SK-N-SH (cell line): ENCODE measurements around the gene ZDHHC11. TPM values are rescaled to one million over a fixed set of nuclear protein-coding genes. Genes with fewer than 3 reads are reported as not detected.
"Not testable (repeated sequence)": the region's sequence is repeated elsewhere in the genome, so short reads cannot be mapped to it uniquely, and the experiment has no call there.

Source experiments
- CTCF ChIA-PET: fragments of 300-600, 350-600 bp; formaldehyde crosslinking; extraction: SDS; loops from one replicate; lab custom pipeline; 2021; lab: Yijun Ruan, JAX
- POLR2A ChIA-PET: fragments of 350-600 bp; sonication (Branson Sonifier 250); formaldehyde crosslinking; extraction: SDS; loops from one replicate; lab custom pipeline; 2020; ENCODE audit warnings: antibody characterized with exemption, inconsistent platforms; lab: Yijun Ruan, JAX
- DNase-seq: peaks from one replicate; pipeline ENCODE4 v3.0.0; 2012
- H2AFZ ChIP-seq: fragments of 200-600 bp; sonication (generic); 2 replicates; pipeline ENCODE4 v1.8.1; 2016; ENCODE audit warnings: antibody characterized with exemption, mild to moderate bottlenecking, low read depth
- H3F3A ChIP-seq: fragments of 200-600 bp; sonication (generic); replicated peaks from 2 replicates; pipeline ENCODE3; 2016; ENCODE audit warnings: antibody characterized with exemption, mild to moderate bottlenecking; ENCODE audit not compliant: insufficient read depth
- H3K27ac ChIP-seq, 2 experiments: fragments of 200-500 bp in 1 of 2; fragments of 200-600 bp in 1 of 2; sonication (Bioruptor generic) in 1 of 2; sonication (generic), shearing (Covaris generic) in 1 of 2; 2 replicates each; pipeline versions ENCODE4 v1.5.1 to v1.6.1; 2014 to 2016; ENCODE audit warnings: low read depth in 2 of 2, inconsistent platforms in 1 of 2, low read length in 1 of 2, mild to moderate bottlenecking in 1 of 2, mixed read lengths in 1 of 2
- H3K27me3 ChIP-seq: fragments of 200-600 bp; sonication (generic), shearing (Covaris generic); 2 replicates; pipeline ENCODE4 v1.6.1; 2016; ENCODE audit warnings: mixed run types; ENCODE audit not compliant: insufficient read depth
- H3K36me3 ChIP-seq, 2 experiments: fragments of 200-500 bp in 1 of 2; fragments of 200-600 bp in 1 of 2; sonication (Bioruptor generic) in 1 of 2; sonication (generic) in 1 of 2; replicated peaks in 1 of 2; 2 replicates each; pipeline versions ENCODE3 to v1.5.1; 2014 to 2016; ENCODE audit warnings: low read length in 1 of 2, mild to moderate bottlenecking in 1 of 2; ENCODE audit not compliant: insufficient read depth in 2 of 2, control insufficient read depth in 1 of 2
- H3K4me1 ChIP-seq, 2 experiments: fragments of 200-500 bp in 1 of 2; fragments of 200-600 bp in 1 of 2; sonication (Bioruptor generic) in 1 of 2; sonication (generic), shearing (Covaris generic) in 1 of 2; 2 replicates each; pipeline versions ENCODE4 v1.5.1 to v1.6.1; 2014 to 2016; ENCODE audit warnings: low read depth in 1 of 2, low read length in 1 of 2, mixed run types in 1 of 2; ENCODE audit not compliant: insufficient read depth in 2 of 2, control insufficient read depth in 1 of 2
- H3K4me2 ChIP-seq: fragments of 200-600 bp; sonication (generic), shearing (Covaris generic); 2 replicates; pipeline ENCODE4 v1.6.1; 2017; ENCODE audit warnings: mixed run types
- H3K4me3 ChIP-seq, 2 experiments: fragments of 200-500 bp in 1 of 2; fragments of 200-600 bp in 1 of 2; sonication (Bioruptor generic) in 1 of 2; sonication (generic), shearing (Covaris generic) in 1 of 2; 2 replicates each; pipeline versions ENCODE4 v1.5.1 to v1.8.1; 2014 to 2016; ENCODE audit warnings: low read depth in 2 of 2, inconsistent platforms in 1 of 2, low read length in 1 of 2, mild to moderate bottlenecking in 1 of 2, mixed read lengths in 1 of 2, moderate library complexity in 1 of 2
- H3K79me2 ChIP-seq: fragments of 200-600 bp; sonication (generic); 2 replicates; pipeline ENCODE4 v1.8.1; 2017; ENCODE audit warnings: mild to moderate bottlenecking; ENCODE audit not compliant: insufficient read depth
- H3K9ac ChIP-seq: fragments of 200-600 bp; sonication (generic); 2 replicates; pipeline ENCODE4 v1.6.1; 2017; ENCODE audit warnings: mixed run types
- H3K9me2 ChIP-seq: fragments of 200-600 bp; sonication (generic); 2 replicates; pipeline ENCODE4 v1.6.1; 2017; ENCODE audit warnings: mixed run types
- H3K9me3 ChIP-seq: fragments of 200-600 bp; sonication (generic); 2 replicates; pipeline ENCODE4 v1.6.1; 2017; ENCODE audit warnings: mixed run types, mild to moderate bottlenecking, moderate library complexity
- H4K20me1 ChIP-seq: fragments of 200-600 bp; sonication (generic); 2 replicates; pipeline ENCODE4 v1.6.1; 2017; ENCODE audit warnings: mild to moderate bottlenecking, mixed run types; ENCODE audit not compliant: insufficient read depth
- GABPA ChIP-seq: IDR thresholded peaks from 2 replicates; pipeline ENCODE4 v1.4.0; 2012; ENCODE audit warnings: low read depth, mild to moderate bottlenecking
- GATA2 ChIP-seq: sonication (generic); formaldehyde crosslinking; IDR thresholded peaks from 2 replicates; pipeline ENCODE4 v1.5.0; 2020; ENCODE audit warnings: mild to moderate bottlenecking, missing genetic modification reagents
- JUND ChIP-seq: IDR thresholded peaks from 2 replicates; pipeline ENCODE4 v1.4.0; 2012
- MAX ChIP-seq: IDR thresholded peaks from 2 replicates; pipeline ENCODE4 v1.4.0; 2012; ENCODE audit warnings: low read depth
- MEF2A ChIP-seq: IDR thresholded peaks from 2 replicates; pipeline ENCODE4 v1.4.0; 2012; ENCODE audit warnings: low read depth, borderline replicate concordance
- RAD21 ChIP-seq: IDR thresholded peaks from 2 replicates; pipeline ENCODE4 v1.6.1; 2012; ENCODE audit warnings: mild to moderate bottlenecking, low read length
- RCOR1 ChIP-seq: fragments of 150-350 bp; IDR thresholded peaks from 2 replicates; pipeline ENCODE4 v1.6.1; 2017; ENCODE audit warnings: antibody characterized with exemption, low read length
- RXRA ChIP-seq: IDR thresholded peaks from 2 replicates; pipeline ENCODE4 v1.4.0; 2012; ENCODE audit warnings: low read depth, mild to moderate bottlenecking, borderline replicate concordance
- SIN3A ChIP-seq: IDR thresholded peaks from 2 replicates; pipeline ENCODE4 v1.6.1; 2012; ENCODE audit warnings: low read depth, mild to moderate bottlenecking, low read length, moderate library complexity, borderline replicate concordance
- SMC3 ChIP-seq: IDR thresholded peaks from 2 replicates; pipeline ENCODE4 v1.6.1; 2012; ENCODE audit warnings: low read depth, low read length, improper control_type of control experiment
- TCF12 ChIP-seq: IDR thresholded peaks from 2 replicates; pipeline ENCODE4 v1.4.0; 2012
- TEAD4 ChIP-seq: IDR thresholded peaks from 2 replicates; pipeline ENCODE4 v1.4.0; 2012; ENCODE audit warnings: mild to moderate bottlenecking, borderline replicate concordance; ENCODE audit not compliant: insufficient read depth
- USF1 ChIP-seq: IDR thresholded peaks from 2 replicates; pipeline ENCODE4 v1.4.0; 2012; ENCODE audit warnings: low read depth, borderline replicate concordance
- USF2 ChIP-seq: fragments of 150-350 bp; IDR thresholded peaks from 2 replicates; pipeline ENCODE4 v1.6.1; 2017; ENCODE audit warnings: antibody characterized with exemption, low read length, low read depth, borderline replicate concordance
- YY1 ChIP-seq: IDR thresholded peaks from 2 replicates; pipeline ENCODE4 v1.4.0; 2012; ENCODE audit warnings: low read depth, mild to moderate bottlenecking
- WGBS: methylation state at CpG from one replicate; pipeline ENCODE4 v1.1.6; 2017; ENCODE audit warnings: low lambda C conversion rate; 5-methylcytosine and 5-hydroxymethylcytosine counted together
- polyA plus RNA-seq, 3 experiments: library from polyadenylated mRNA; depleted of rRNA; stranded (reverse); fragments of >200 nt; gene quantifications; 2 replicates each; pipeline ENCODE4 v1.2.3, GENCODE V29; 2012
- TF ChIP-seq, protein P1 (sequence below): IDR thresholded peaks from 2 replicates; pipeline ENCODE4 v1.4.0; 2012; ENCODE audit warnings: low read depth, borderline replicate concordance
- TF ChIP-seq, protein P2 (sequence below): fragments of 150-350 bp; IDR thresholded peaks from 2 replicates; pipeline ENCODE4 v1.6.1; 2016; ENCODE audit warnings: mild to moderate bottlenecking, low read depth, low read length

ZDHHC11 gene
- polyA plus RNA-seq, 1 of the 3 experiments (the other 2 are of a cell fraction), result 0.76 TPM

DNA sequence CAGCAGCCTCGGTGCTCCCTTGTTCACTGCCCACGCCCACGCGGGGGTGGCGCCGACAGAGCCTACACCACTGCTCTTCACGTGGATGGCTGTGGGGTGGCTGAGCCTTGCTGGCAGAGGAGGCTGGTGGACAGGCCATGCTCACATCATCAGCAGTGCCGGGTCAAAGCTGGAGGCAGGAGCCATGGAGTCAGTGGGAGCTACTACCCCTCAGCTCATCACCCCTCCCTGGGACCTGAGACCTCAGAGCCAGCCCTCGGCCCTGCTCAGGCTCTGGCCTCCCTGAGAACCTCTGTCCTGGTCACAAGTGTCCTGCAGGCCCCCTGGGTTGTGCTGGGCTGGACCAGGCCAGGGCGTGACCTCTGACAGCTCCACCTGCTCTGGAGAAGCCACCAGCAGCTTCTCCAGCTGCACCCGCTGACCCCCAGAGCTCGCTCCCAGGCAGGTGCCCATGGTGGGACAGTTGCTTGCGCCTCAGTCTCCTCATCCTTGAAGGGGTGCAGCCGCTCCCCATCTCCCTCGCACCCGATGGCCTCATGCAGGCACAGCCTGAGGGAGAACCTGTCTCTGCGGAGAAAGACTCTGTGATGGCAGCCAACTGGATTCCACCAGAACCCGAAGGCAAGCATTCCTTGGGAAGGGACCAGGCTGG, 75.8 kb downstream of the ZDHHC11 start:
- H3K36me3 ChIP-seq, H2AFZ ChIP-seq, H3K79me2 ChIP-seq, H3K9me2 ChIP-seq, H4K20me1 ChIP-seq, POLR2A ChIA-PET, H3F3A ChIP-seq, H3K9ac ChIP-seq, CTCF ChIA-PET, H3K27ac ChIP-seq, H3K4me2 ChIP-seq, H3K4me1 ChIP-seq, H3K9me3 ChIP-seq, H3K27me3 ChIP-seq, H3K4me3 ChIP-seq: not testable (repeated sequence)
- 72% methylated on average over 17 of the region's 18 CpGs for WGBS
- DNase-seq, result peak; percentile 23

DNA sequence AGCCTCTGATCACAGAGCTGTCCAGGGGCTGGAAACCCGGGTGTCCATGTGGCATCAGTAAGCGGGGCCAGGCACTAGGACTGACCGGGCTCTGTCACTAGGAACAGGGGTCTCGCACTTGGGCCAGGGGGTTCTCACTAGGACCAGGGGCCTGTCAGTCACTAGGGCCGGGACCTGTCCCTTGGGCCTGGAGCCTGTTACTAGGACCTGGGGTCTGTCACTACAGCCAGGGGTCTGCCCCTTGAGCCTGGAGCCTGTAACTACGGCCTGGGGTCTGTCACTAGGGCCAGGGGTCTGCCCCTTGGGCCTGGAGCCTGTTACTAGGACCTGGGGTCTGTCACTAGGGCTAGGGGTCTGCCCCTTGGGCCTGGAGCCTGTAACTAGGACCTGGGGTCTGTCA, 76.5 kb downstream of the ZDHHC11 start:
- H3K4me2 ChIP-seq, H3K4me1 ChIP-seq, H3F3A ChIP-seq, H3K36me3 ChIP-seq, H3K9me3 ChIP-seq, H3K27ac ChIP-seq, H3K4me3 ChIP-seq, H3K9me2 ChIP-seq, H3K9ac ChIP-seq, H3K79me2 ChIP-seq, POLR2A ChIA-PET, H2AFZ ChIP-seq, H4K20me1 ChIP-seq, H3K27me3 ChIP-seq, CTCF ChIA-PET: not testable (repeated sequence)
- WGBS, result 50% methylated on average over 4 of the region's 6 CpGs
- peak; percentile 50 for DNase-seq

GRCh38 chr5:773517-774264, 77.1 kb downstream of the ZDHHC11 start:
- Histone ChIP-seq H3K4me2 (no peak overlapping the region), H3K9ac (no peak overlapping the region), H3K4me1 (no peaks in the 10 kb centered on the region), H3K27me3 (no peaks in the 10 kb centered on the region), H3K79me2 (no peaks in the 10 kb centered on the region), H3K4me3 (no peak overlapping the region), H3K27ac (no peak overlapping the region), H3F3A (no peaks in the 10 kb centered on the region), H2AFZ (no peak overlapping the region), H3K36me3 (no peaks in the 10 kb centered on the region), H3K9me3 (no peaks in the 10 kb centered on the region), H4K20me1 (no peaks in the 10 kb centered on the region), H3K9me2 (no peaks in the 10 kb centered on the region)
- 40% methylated on average over 11 of the region's 12 CpGs for WGBS
- CTCF ChIA-PET, result no interaction called here
- POLR2A ChIA-PET, result no interaction called here
- DNase-seq, result peak; percentile 34
- TF ChIP-seq GABPA, result no peak
- TF ChIP-seq TCF12, result no peak
- TF ChIP-seq MAX, result no peak
- TF ChIP-seq SIN3A, result no peak
- no peak for TF ChIP-seq TEAD4
- TF ChIP-seq SMC3, result no peak
- no peak for TF ChIP-seq JUND
- TF ChIP-seq GATA2 (CRISPR knock-in tag), result no peak
- TF ChIP-seq YY1, result no peak
- TF ChIP-seq, protein P1, sequence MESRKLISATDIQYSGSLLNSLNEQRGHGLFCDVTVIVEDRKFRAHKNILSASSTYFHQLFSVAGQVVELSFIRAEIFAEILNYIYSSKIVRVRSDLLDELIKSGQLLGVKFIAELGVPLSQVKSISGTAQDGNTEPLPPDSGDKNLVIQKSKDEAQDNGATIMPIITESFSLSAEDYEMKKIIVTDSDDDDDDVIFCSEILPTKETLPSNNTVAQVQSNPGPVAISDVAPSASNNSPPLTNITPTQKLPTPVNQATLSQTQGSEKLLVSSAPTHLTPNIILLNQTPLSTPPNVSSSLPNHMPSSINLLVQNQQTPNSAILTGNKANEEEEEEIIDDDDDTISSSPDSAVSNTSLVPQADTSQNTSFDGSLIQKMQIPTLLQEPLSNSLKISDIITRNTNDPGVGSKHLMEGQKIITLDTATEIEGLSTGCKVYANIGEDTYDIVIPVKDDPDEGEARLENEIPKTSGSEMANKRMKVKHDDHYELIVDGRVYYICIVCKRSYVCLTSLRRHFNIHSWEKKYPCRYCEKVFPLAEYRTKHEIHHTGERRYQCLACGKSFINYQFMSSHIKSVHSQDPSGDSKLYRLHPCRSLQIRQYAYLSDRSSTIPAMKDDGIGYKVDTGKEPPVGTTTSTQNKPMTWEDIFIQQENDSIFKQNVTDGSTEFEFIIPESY, result no peak
- TF ChIP-seq RXRA, result no peak
- TF ChIP-seq USF1, result no peak
- TF ChIP-seq RAD21, result no peak
- TF ChIP-seq, protein P2, sequence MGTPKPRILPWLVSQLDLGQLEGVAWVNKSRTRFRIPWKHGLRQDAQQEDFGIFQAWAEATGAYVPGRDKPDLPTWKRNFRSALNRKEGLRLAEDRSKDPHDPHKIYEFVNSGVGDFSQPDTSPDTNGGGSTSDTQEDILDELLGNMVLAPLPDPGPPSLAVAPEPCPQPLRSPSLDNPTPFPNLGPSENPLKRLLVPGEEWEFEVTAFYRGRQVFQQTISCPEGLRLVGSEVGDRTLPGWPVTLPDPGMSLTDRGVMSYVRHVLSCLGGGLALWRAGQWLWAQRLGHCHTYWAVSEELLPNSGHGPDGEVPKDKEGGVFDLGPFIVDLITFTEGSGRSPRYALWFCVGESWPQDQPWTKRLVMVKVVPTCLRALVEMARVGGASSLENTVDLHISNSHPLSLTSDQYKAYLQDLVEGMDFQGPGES, result no peak
- TF ChIP-seq MEF2A, result no peak
- TF ChIP-seq RCOR1, result no peak
- no peak for TF ChIP-seq USF2
